B cell (primary cell): ENCODE results near the gene RABGAP1. TPM values are rescaled to one million over a fixed set of nuclear protein-coding genes. Genes with fewer than 3 reads are reported as not detected.

Experiments used
- ATAC-seq: fragments of 200-7000 bp; cut with Tn5 transposase; one replicate; pipeline ENCODE4 v1.10.0; 2021; ENCODE audit warnings: low read depth, mild to moderate bottlenecking, moderate number of reproducible peaks, moderate library complexity
- CTCF ChIA-PET: fragments of 350-600 bp; sonication (Branson Sonifier 250); formaldehyde crosslinking; loops from one replicate; lab custom pipeline; 2021; ENCODE audit warnings: antibody characterized with exemption, inconsistent platforms; lab: Charles Lee
- POLR2A ChIA-PET: fragments of 350-600 bp; sonication (Branson Sonifier 250); formaldehyde crosslinking; loops from one replicate; lab custom pipeline; 2021; ENCODE audit warnings: antibody characterized with exemption; lab: Charles Lee
- DNase-seq: peaks from one replicate; pipeline ENCODE4 v3.0.0; 2013
- H2AFZ ChIP-seq: 2 replicates; pipeline ENCODE4 v1.6.1; 2012; ENCODE audit warnings: mild to moderate bottlenecking, low read depth, low read length; ENCODE audit not compliant: insufficient read depth, poor library complexity, severe bottlenecking
- H3K27ac ChIP-seq, 2 donors: 1 replicate in 1 of 2; 2 replicates in 1 of 2; pipeline ENCODE4 v1.5.1; 2012 to 2013; ENCODE audit warnings: low read length in 2 of 2, mild to moderate bottlenecking in 2 of 2, moderate library complexity in 1 of 2
- H3K27me3 ChIP-seq, 4 experiments: fragments of 200-600 bp in 1 of 4; sonication (generic) in 1 of 4; replicated peaks in 1 of 4; 1 replicate in 2 of 4; 2 replicates in 2 of 4; pipeline versions ENCODE4 v1.6.1 to v1.7.0; 2013 to 2016; ENCODE audit warnings: low read length in 3 of 4, mild to moderate bottlenecking in 2 of 4, mixed read lengths in 1 of 4, moderate library complexity in 1 of 4; ENCODE audit not compliant: insufficient read depth in 4 of 4, control insufficient read depth in 3 of 4; ENCODE audit errors: control extremely low read depth in 1 of 4
- H3K36me3 ChIP-seq, 2 experiments: replicated peaks in 1 of 2; 1 replicate in 1 of 2; 2 replicates in 1 of 2; pipeline versions ENCODE4 v1.6.1 to v1.7.1; 2013; ENCODE audit warnings: low read length in 1 of 2; ENCODE audit not compliant: insufficient read depth in 2 of 2, control insufficient read depth in 1 of 2; ENCODE audit errors: control extremely low read depth in 1 of 2, extremely low read depth in 1 of 2
- H3K4me1 ChIP-seq, 2 donors: fragments of 200-600 bp in 1 of 2; sonication (generic) in 1 of 2; 1 replicate in 1 of 2; 2 replicates in 1 of 2; pipeline versions ENCODE4 v1.5.1 to v1.6.1; 2013 to 2017; ENCODE audit warnings: low read length in 2 of 2; ENCODE audit not compliant: control insufficient read depth in 2 of 2, insufficient read depth in 2 of 2
- H3K4me2 ChIP-seq: replicated peaks from 2 replicates; pipeline ENCODE3; 2012; ENCODE audit warnings: mild to moderate bottlenecking, low read depth, low read length; ENCODE audit not compliant: poor library complexity, severe bottlenecking
- H3K4me3 ChIP-seq, 5 experiments: fragments of 200-600 bp in 1 of 5; sonication (generic) in 1 of 5; 1 replicate in 3 of 5; 2 replicates in 2 of 5; pipeline versions ENCODE4 v1.5.1 to v1.7.0; 2011 to 2016; ENCODE audit warnings: low read length in 4 of 5, mild to moderate bottlenecking in 4 of 5, low read depth in 2 of 5, control low read depth in 1 of 5, moderate library complexity in 1 of 5; ENCODE audit not compliant: insufficient read depth in 1 of 5; ENCODE audit errors: control extremely low read depth in 1 of 5, extremely low read depth in 1 of 5
- H3K79me2 ChIP-seq: fragments of 200-600 bp; sonication (generic); one replicate; pipeline ENCODE4 v1.6.0; 2016; ENCODE audit warnings: low read length; ENCODE audit not compliant: control insufficient read depth, insufficient read depth
- H3K9ac ChIP-seq: fragments of 200-600 bp; sonication (generic); 2 replicates; pipeline ENCODE4 v1.6.1; 2017; ENCODE audit warnings: mild to moderate bottlenecking, low read length, moderate library complexity
- H3K9me3 ChIP-seq, 3 donors: one replicate each; pipeline versions ENCODE4 v1.6.1 to v1.7.1; 2013; ENCODE audit warnings: low read length in 2 of 3; ENCODE audit not compliant: control insufficient read depth in 2 of 3, insufficient read depth in 1 of 3; ENCODE audit errors: control extremely low read depth in 1 of 3
- H4K20me1 ChIP-seq: 2 replicates; pipeline ENCODE4 v1.6.0; 2012; ENCODE audit warnings: mild to moderate bottlenecking, low read length; ENCODE audit not compliant: insufficient read depth, control insufficient read depth, poor library complexity, severe bottlenecking
- H3K27ac Mint-ChIP-seq: one replicate; pipeline ENCODE4 v1.8.0; 2021; ENCODE audit warnings: mixed read lengths
- H3K27me3 Mint-ChIP-seq: one replicate; pipeline ENCODE4 v1.8.0; 2021; ENCODE audit warnings: mixed read lengths
- H3K4me1 Mint-ChIP-seq: one replicate; pipeline ENCODE4 v1.8.0; 2021; ENCODE audit warnings: mixed read lengths
- H3K4me3 Mint-ChIP-seq: one replicate; pipeline ENCODE4 v1.8.0; 2021; ENCODE audit warnings: mixed read lengths
- H3K9me3 Mint-ChIP-seq: one replicate; pipeline ENCODE4 v1.8.0; 2022; ENCODE audit warnings: mixed read lengths; ENCODE audit not compliant: insufficient read depth
- CTCF ChIP-seq: fragments of 200-600 bp; IDR thresholded peaks from one replicate; pipeline ENCODE4 v1.8.0; 2022; ENCODE audit warnings: antibody characterized with exemption, mild to moderate bottlenecking
- EZH2 ChIP-seq: IDR thresholded peaks from 2 replicates; pipeline ENCODE4 v1.6.1; 2012; ENCODE audit warnings: borderline replicate concordance, low read depth, mild to moderate bottlenecking, moderate library complexity, low read length; ENCODE audit not compliant: insufficient read depth, poor library complexity, severe bottlenecking
- WGBS: methylation state at CpG from one replicate; pipeline ENCODE4 v1.1.5; 2013; ENCODE audit warnings: missing lambda C conversion rate; ENCODE audit not compliant: insufficient coverage; 5-methylcytosine and 5-hydroxymethylcytosine counted together
- intact Hi-C: fragments of 100-400 bp; cut with micrococcal nuclease; formaldehyde crosslinking; loops from one replicate; pipeline ENCODE4 v1.10.0; 2022
- polyA plus RNA-seq: library from polyadenylated mRNA; depleted of rRNA; stranded (reverse); fragments of >200 nt; gene quantifications from 2 replicates; pipeline ENCODE4 v1.2.3, GENCODE V29; 2012
- total RNA-seq, 2 donors: library from RNA; stranded (reverse); fragments of 120-200 nt in 1 of 2; gene quantifications; 1 replicate in 1 of 2; 2 replicates in 1 of 2; pipeline versions ENCODE4 v1.2.3 to v1.2.4, GENCODE V29; 2013 to 2022

The RABGAP1 gene
- total and polyA plus RNA-seq, 2 donors (not counting 1 experiment from before 2014, with no cell fraction given), result 13.9 to 81.0 TPM

- 97% methylated on average over 16 of the region's 16 CpGs for WGBS
- Histone ChIP-seq H3K4me3 (no peak overlapping the region), H3K27ac (no peak overlapping the region), H3K4me2 (no peak overlapping the region), H3K79me2 (peaks cover 15% of the 10 kb centered on the region), H3K4me1 (peaks cover 0 to 9% of the 10 kb centered on the region in 2 donors), H4K20me1 (peaks cover 5% of the 10 kb centered on the region), H3K27me3 (no peaks in the 10 kb centered on the region), H2AFZ (no peak overlapping the region), H3K9ac (no peak overlapping the region), H3K36me3 (peaks cover 0 to 97% of the 10 kb centered on the region in 2 experiments), H3K9me3 (no peaks in the 10 kb centered on the region)
- H3K27ac Mint-ChIP-seq, result peak overlapping the region; percentile 64
- ChIA-PET POLR2A (no interaction called here), CTCF (interaction anchor here (1.0 to 1.5 kb wide), 3 partner anchors 31 to 239 kb away, joined by 3 to 4 read pairs (median 3); no protein-coding TSS in a partner anchor)
- H3K4me3 Mint-ChIP-seq, result no peak overlapping the region
- H3K27me3 Mint-ChIP-seq, result no peaks in the 10 kb centered on the region
- ATAC-seq, result no peak
- intact Hi-C loops, result no loop called here
- peaks cover 14% of the 10 kb centered on the region for H3K4me1 Mint-ChIP-seq
- no peak for DNase-seq
- no peaks in the 10 kb centered on the region for H3K9me3 Mint-ChIP-seq
- TF ChIP-seq EZH2 (no peak), CTCF (no peak)
Observed at GRCh38 chr9:123115146-123115913, 174.5 kb downstream of the RABGAP1 start.

GRCh38 chr9:123116036-123116435 is 175.2 kb downstream of the RABGAP1 start:
- no peaks in the 10 kb centered on the region for H3K27me3 ChIP-seq
- H3K4me2 ChIP-seq, result no peak overlapping the region
- H3K79me2 ChIP-seq, result peaks cover 15% of the 10 kb centered on the region
- Mint-ChIP-seq H3K4me1 (peaks cover 14% of the 10 kb centered on the region), H3K27ac (no peak overlapping the region), H3K4me3 (no peak overlapping the region), H3K9me3 (no peaks in the 10 kb centered on the region), H3K27me3 (no peaks in the 10 kb centered on the region)
- H3K36me3 ChIP-seq, result peaks cover under 1 to 95% of the 10 kb centered on the region in 2 experiments
- H3K4me1 ChIP-seq, result peaks cover 0 to 9% of the 10 kb centered on the region in 2 donors
- ATAC-seq, result no peak
- H2AFZ ChIP-seq, result no peak overlapping the region
- H4K20me1 ChIP-seq, result peaks cover 5% of the 10 kb centered on the region
- no peak overlapping the region for H3K9ac ChIP-seq
- CTCF ChIA-PET, result interaction anchor here (1.0 to 1.5 kb wide), 3 partner anchors 32 to 239 kb away, joined by 3 to 4 read pairs (median 3); no protein-coding TSS in a partner anchor
- no peak overlapping the region for H3K27ac ChIP-seq
- intact Hi-C loops, result no loop called here
- TF ChIP-seq EZH2 (no peak), CTCF (no peak)
- no peaks in the 10 kb centered on the region for H3K9me3 ChIP-seq
- POLR2A ChIA-PET, result no interaction called here
- DNase-seq, result no peak
- 84% methylated on average over 4 of the region's 6 CpGs for WGBS
- H3K4me3 ChIP-seq, result no peak overlapping the region
